Caco-2 (cell line): ENCODE results near the gene SPOCK2. TPM values are rescaled to one million over a fixed set of nuclear protein-coding genes. Genes with fewer than 3 reads are reported as not detected.

Experiments
- BruUV-seq: library from RNA; stranded (reverse); fragments of 400-500 nt; replicated peaks from 2 replicates; lab custom pipeline; 2021; lab: Mats Ljungman, UMichigan
- CTCF ChIA-PET: fragments of 300-600 bp; sonication (Branson Sonifier 250); formaldehyde crosslinking; loops from one replicate; lab custom pipeline; 2022; ENCODE audit warnings: antibody characterized with exemption; lab: Charles Lee
- POLR2A ChIA-PET: fragments of 300-600 bp; sonication (Branson Sonifier 250); formaldehyde crosslinking; loops from one replicate; lab custom pipeline; 2022; ENCODE audit warnings: antibody characterized with exemption; lab: Charles Lee
- DNase-seq, 2 experiments: peaks; one replicate each; pipeline versions ENCODE4 v3.0.0 to v3.0.0-alpha.2; 2020 to 2022
- H3K27me3 ChIP-seq: replicated peaks from 2 replicates; pipeline ENCODE4 v1.6.0; 2011; ENCODE audit warnings: low read length; ENCODE audit not compliant: control insufficient read depth, insufficient read depth
- H3K36me3 ChIP-seq: 2 replicates; pipeline ENCODE4 v1.5.1; 2011; ENCODE audit warnings: low read length; ENCODE audit not compliant: control insufficient read depth, insufficient read depth
- H3K4me1 ChIP-seq: fragments of 250-450 bp; sonication (Bioruptor Pico); 2 replicates; pipeline ENCODE4 v1.5.1; 2020; ENCODE audit warnings: mild to moderate bottlenecking
- H3K4me3 ChIP-seq: 2 replicates; pipeline ENCODE4 v1.5.1; 2011; ENCODE audit warnings: low read depth, mild to moderate bottlenecking, control low read depth, low read length
- H3K9me3 ChIP-seq: fragments of 250-450 bp; sonication (Bioruptor Pico); 2 replicates; pipeline ENCODE4 v1.5.1; 2020; ENCODE audit warnings: mild to moderate bottlenecking, moderate library complexity
- H3K27ac Mint-ChIP-seq: one replicate; pipeline ENCODE4 v1.8.0; 2022; ENCODE audit warnings: mixed read lengths; ENCODE audit not compliant: unreplicated experiment
- H3K27me3 Mint-ChIP-seq: one replicate; pipeline ENCODE4 v1.8.0; 2022; ENCODE audit warnings: mixed read lengths; ENCODE audit not compliant: insufficient read depth, unreplicated experiment
- H3K36me3 Mint-ChIP-seq: one replicate; pipeline ENCODE4 v1.8.0; 2022; ENCODE audit warnings: mild to moderate bottlenecking, mixed read lengths; ENCODE audit not compliant: insufficient read depth, unreplicated experiment
- H3K4me1 Mint-ChIP-seq: one replicate; pipeline ENCODE4 v1.8.0; 2022; ENCODE audit warnings: low read depth, mixed read lengths; ENCODE audit not compliant: unreplicated experiment
- H3K4me3 Mint-ChIP-seq: one replicate; pipeline ENCODE4 v1.8.0; 2022; ENCODE audit warnings: mild to moderate bottlenecking, moderate library complexity, mixed read lengths; ENCODE audit not compliant: unreplicated experiment
- H3K9me3 Mint-ChIP-seq: one replicate; pipeline ENCODE4 v1.8.0; 2022; ENCODE audit warnings: mixed read lengths; ENCODE audit not compliant: unreplicated experiment
- intact Hi-C: fragments of 100-400 bp; cut with micrococcal nuclease; formaldehyde crosslinking; loops from one replicate; pipeline ENCODE4 v1.10.0; 2022; ENCODE audit not compliant: unreplicated experiment
- total RNA-seq: library from RNA; stranded (reverse); gene quantifications from 2 replicates; pipeline ENCODE4 v1.2.3, GENCODE V29; 2022
- TF ChIP-seq, protein P1 (sequence below), 2 experiments: fragments of 200-600 bp in 1 of 2; IDR thresholded peaks; 1 replicate in 1 of 2; 2 replicates in 1 of 2; pipeline versions ENCODE4 v1.5.1 to v1.8.0; 2011 to 2022; ENCODE audit warnings: antibody characterized with exemption in 1 of 2, control low read depth in 1 of 2, inconsistent platforms in 1 of 2, low read depth in 1 of 2, low read length in 1 of 2, mild to moderate bottlenecking in 1 of 2, moderate library complexity in 1 of 2; ENCODE audit not compliant: insufficient read depth in 1 of 2, severe bottlenecking in 1 of 2, unreplicated experiment in 1 of 2

The SPOCK2 gene
- total RNA-seq, 1 experiment from 2014 or later: 1.6 TPM

DNA sequence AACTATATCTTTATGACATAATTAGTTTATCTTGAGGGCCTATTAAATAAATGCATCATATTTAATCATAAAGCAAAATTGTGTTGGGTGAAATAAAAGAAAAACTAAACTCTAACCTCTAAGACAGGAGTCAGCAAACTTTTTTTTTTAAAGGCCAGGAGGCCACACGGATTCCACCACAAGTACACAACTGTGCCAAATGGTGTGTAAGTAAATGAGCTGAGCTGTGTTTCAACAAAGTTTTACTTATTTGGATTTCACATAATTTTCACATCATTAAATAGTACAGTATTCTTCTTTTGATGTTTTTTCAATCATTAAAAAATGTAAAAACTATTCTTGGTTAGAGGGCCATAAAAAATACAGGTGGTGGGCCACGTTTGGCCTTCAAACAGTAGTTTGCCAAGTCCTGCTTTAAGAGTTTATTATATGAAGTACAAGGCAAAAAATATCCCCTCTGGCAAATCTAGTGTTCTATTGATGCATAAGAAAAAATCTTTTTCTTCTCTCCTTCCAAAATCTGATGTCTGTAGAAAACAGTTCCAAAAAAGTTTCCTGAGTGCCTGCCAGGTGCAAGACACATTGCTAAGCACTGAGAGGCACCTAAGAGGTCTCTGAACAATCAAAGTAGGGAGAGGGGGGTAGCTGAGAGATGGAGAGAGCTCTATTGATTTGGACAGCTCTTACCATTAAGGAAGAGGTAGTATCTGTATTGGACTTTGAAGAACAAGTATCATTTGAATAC is 26.5 kb upstream of the SPOCK2 start:
- intact Hi-C loops: no loop called here
- H3K4me1 ChIP-seq: no peaks in the 10 kb centered on the region
- no peaks in the 10 kb centered on the region for H3K27me3 ChIP-seq
- no TSS peak for BruUV-seq
- Mint-ChIP-seq H3K4me3 (no peak overlapping the region), H3K27ac (no peak overlapping the region), H3K36me3 (peaks cover 12% of the 10 kb centered on the region), H3K4me1 (peaks cover 5% of the 10 kb centered on the region), H3K9me3 (peaks cover 18% of the 10 kb centered on the region), H3K27me3 (no peaks in the 10 kb centered on the region)
- no peak for DNase-seq
- POLR2A ChIA-PET: no interaction called here
- peaks cover 5% of the 10 kb centered on the region; the same call in 1 of the 2 replicates for H3K9me3 ChIP-seq
- H3K4me3 ChIP-seq: no peak overlapping the region
- TF ChIP-seq, protein P1, sequence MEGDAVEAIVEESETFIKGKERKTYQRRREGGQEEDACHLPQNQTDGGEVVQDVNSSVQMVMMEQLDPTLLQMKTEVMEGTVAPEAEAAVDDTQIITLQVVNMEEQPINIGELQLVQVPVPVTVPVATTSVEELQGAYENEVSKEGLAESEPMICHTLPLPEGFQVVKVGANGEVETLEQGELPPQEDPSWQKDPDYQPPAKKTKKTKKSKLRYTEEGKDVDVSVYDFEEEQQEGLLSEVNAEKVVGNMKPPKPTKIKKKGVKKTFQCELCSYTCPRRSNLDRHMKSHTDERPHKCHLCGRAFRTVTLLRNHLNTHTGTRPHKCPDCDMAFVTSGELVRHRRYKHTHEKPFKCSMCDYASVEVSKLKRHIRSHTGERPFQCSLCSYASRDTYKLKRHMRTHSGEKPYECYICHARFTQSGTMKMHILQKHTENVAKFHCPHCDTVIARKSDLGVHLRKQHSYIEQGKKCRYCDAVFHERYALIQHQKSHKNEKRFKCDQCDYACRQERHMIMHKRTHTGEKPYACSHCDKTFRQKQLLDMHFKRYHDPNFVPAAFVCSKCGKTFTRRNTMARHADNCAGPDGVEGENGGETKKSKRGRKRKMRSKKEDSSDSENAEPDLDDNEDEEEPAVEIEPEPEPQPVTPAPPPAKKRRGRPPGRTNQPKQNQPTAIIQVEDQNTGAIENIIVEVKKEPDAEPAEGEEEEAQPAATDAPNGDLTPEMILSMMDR (IDR thresholded peaks at IDR 0.05; ENCODE audit: insufficient read depth in 1 of 2, low read depth in 1 of 2, low read length in 1 of 2, severe bottlenecking in 1 of 2, unreplicated experiment in 1 of 2): no peak
- no peaks in the 10 kb centered on the region for H3K36me3 ChIP-seq
- CTCF ChIA-PET: no interaction called here

DNA sequence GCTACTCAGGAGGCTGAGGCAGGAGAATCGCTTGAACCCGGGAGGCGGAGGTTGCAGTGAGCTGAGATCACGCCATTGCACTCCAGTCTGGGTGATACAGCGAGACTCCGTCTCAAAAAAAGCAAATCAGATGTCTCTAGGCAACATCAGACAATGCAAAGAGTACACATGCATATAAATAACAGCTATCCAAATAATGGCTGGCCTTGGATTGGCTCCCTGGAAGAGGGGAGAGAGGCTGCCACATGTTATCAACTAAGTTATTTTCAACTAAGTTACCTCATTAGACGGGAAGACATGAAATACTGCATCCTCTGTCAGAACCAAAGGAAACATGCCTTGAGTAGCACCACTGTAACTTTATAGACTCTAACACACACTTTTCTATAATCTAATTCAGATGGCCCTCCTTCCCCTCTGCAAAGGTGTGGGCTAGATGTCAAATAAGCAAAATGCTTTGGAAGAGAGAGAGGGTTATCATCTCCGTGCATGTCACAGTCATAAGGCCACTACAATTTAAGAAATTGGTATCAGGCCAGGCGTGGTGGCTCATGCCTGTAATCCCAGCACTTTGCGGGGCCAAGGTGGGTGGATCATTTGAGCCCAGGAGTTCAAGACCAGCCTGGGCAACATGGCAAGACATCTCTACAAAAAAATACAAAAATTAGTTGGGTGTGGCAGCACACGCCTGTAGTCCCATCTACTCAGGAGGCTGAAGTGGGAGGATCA is 22.5 kb upstream of the SPOCK2 start:
- intact Hi-C loops: no loop called here
- TF ChIP-seq, protein P1 (IDR thresholded peaks at IDR 0.05; ENCODE audit: insufficient read depth in 1 of 2, low read depth in 1 of 2, low read length in 1 of 2, severe bottlenecking in 1 of 2, unreplicated experiment in 1 of 2): no peak
- Mint-ChIP-seq H3K27ac (no peak overlapping the region), H3K4me1 (peaks cover 35% of the 10 kb centered on the region), H3K9me3 (no peaks in the 10 kb centered on the region), H3K4me3 (no peak overlapping the region), H3K27me3 (no peaks in the 10 kb centered on the region), H3K36me3 (peaks cover 5% of the 10 kb centered on the region)
- no peak overlapping the region for H3K4me3 ChIP-seq
- H3K4me1 ChIP-seq: peaks cover 24% of the 10 kb centered on the region
- H3K9me3 ChIP-seq: no peaks in the 10 kb centered on the region
- BruUV-seq: no TSS peak
- DNase-seq: no peak
- no peaks in the 10 kb centered on the region for H3K36me3 ChIP-seq
- H3K27me3 ChIP-seq: no peaks in the 10 kb centered on the region
- ChIA-PET CTCF (no interaction called here), POLR2A (no interaction called here)

DNA sequence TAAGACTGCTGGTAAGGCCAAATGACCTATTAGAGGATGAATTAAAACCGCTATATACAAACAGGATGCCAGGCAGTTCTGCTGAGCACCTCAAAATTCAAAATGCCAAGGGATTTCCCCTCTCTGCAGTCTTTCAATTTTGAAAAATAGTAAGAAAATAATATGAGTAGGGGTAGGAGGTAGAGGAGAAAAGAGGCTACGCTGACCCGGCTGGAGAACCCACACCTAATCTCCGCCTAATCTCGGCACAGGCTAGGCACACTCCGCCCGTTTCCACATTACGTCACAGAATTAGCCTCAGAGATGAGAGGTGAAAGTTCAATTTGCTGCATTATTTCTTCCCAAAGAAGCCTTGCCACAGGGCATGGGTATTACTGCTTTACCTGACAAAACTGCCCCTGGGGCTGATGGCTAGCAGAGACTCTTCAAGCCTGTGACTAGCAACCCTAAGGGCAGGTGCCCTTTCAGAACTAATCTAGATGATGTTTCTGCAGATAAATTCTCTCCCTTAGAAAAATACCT is 21.3 kb upstream of the SPOCK2 start:
- ChIA-PET POLR2A (no interaction called here), CTCF (no interaction called here)
- Mint-ChIP-seq H3K9me3 (no peaks in the 10 kb centered on the region), H3K36me3 (peaks cover 5% of the 10 kb centered on the region), H3K4me1 (peaks cover 35% of the 10 kb centered on the region), H3K27me3 (no peaks in the 10 kb centered on the region), H3K4me3 (no peak overlapping the region), H3K27ac (no peak overlapping the region)
- intact Hi-C loops: no loop called here
- H3K27me3 ChIP-seq: no peaks in the 10 kb centered on the region
- H3K4me1 ChIP-seq: peaks cover 24% of the 10 kb centered on the region
- no peak for DNase-seq
- TF ChIP-seq, protein P1 (IDR thresholded peaks at IDR 0.05; ENCODE audit: insufficient read depth in 1 of 2, low read depth in 1 of 2, low read length in 1 of 2, severe bottlenecking in 1 of 2, unreplicated experiment in 1 of 2): no peak
- no peaks in the 10 kb centered on the region for H3K9me3 ChIP-seq
- no peak overlapping the region for H3K4me3 ChIP-seq
- H3K36me3 ChIP-seq: no peaks in the 10 kb centered on the region
- BruUV-seq: no TSS peak
